ENCODE measurements around the gene TMEM108.
A peak's percentile ranks its signal among the peaks of the same experiment; 100 is the strongest.

The TMEM108 gene

DNA sequence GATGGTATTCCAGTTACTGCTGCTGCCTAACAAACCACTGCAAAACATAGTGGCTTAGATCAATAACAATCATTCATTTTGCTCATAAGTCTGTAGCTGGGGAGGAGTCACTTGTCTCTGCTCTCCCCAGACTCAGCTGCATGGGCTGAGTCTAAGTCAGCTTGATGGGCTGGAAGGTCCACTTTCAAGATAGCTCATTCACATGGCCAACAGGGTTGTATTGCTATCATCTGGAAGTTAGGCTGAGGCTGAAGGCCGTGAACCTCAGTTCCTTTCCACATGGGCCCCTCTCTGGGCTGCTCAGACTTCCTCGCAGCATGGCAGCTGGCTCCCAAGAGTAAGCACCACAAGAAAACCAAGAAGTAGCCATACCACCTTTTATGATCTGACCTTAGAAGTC is 333.0 kb downstream of the TMEM108 start:
- H3K36me3 Mint-ChIP-seq (ENCODE audit: low read depth), result no peaks in the 10 kb centered on the region

DNA sequence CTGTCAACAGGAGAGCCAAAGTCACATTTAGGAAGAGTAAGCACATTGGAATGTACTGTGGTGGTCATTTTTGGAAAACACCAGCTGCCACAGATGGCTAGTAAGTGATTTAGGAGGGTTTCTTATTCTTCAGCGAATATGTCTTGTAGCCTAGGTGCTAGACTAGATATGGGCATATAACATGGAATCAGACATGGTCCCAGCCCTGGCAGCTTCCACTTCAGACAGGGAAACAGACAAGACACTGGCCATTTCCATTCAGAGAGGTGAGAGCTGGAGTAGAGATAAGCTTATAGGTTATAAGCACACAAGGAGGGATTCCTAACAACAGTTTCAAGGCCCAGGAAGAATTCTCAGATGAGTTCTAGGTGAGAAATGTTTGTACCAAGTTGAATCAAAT is 333.5 kb downstream of the TMEM108 start:
- no peak overlapping the region for H3K27ac Mint-ChIP-seq
- no peaks in the 10 kb centered on the region for H3K36me3 Mint-ChIP-seq (ENCODE audit: low read depth)
- no peak for TF ChIP-seq CTCF (IDR thresholded peaks at IDR 0.05; ENCODE audit: unreplicated experiment in 3 of 3)
- no peaks in the 10 kb centered on the region for H3K9me3 Mint-ChIP-seq
- H3K4me1 Mint-ChIP-seq, result peaks cover 19% of the 10 kb centered on the region
- no peaks in the 10 kb centered on the region for H3K27me3 Mint-ChIP-seq (ENCODE audit: low read depth)
- no peak overlapping the region for H3K4me3 Mint-ChIP-seq

More for the DNA sequence above, 333.0 kb downstream of the TMEM108 start:
- no peak overlapping the region for H3K27ac Mint-ChIP-seq
- no peak for TF ChIP-seq CTCF (IDR thresholded peaks at IDR 0.05; ENCODE audit: unreplicated experiment in 3 of 3)
- peaks cover 19% of the 10 kb centered on the region for H3K4me1 Mint-ChIP-seq
- no peaks in the 10 kb centered on the region for H3K9me3 Mint-ChIP-seq
- H3K27me3 Mint-ChIP-seq (ENCODE audit: low read depth), result no peaks in the 10 kb centered on the region
- no peak overlapping the region for H3K4me3 Mint-ChIP-seq

GRCh38 chr3:133374708-133375402 is 336.7 kb downstream of the TMEM108 start:
- Mint-ChIP-seq H3K27ac (no peak overlapping the region), H3K27me3 (ENCODE audit: low read depth) (peaks cover 5% of the 10 kb centered on the region), H3K4me1 (peaks cover 12% of the 10 kb centered on the region), H3K9me3 (no peaks in the 10 kb centered on the region), H3K36me3 (ENCODE audit: low read depth) (no peaks in the 10 kb centered on the region), H3K4me3 (no peak overlapping the region)
- TF ChIP-seq CTCF (IDR thresholded peaks at IDR 0.05; ENCODE audit: unreplicated experiment in 3 of 3), result no peak

GRCh38 chr3:133375403-133375745 is 337.2 kb downstream of the TMEM108 start:
- H3K36me3 Mint-ChIP-seq (ENCODE audit: low read depth), result no peaks in the 10 kb centered on the region
- H3K9me3 Mint-ChIP-seq, result no peaks in the 10 kb centered on the region
- no peak overlapping the region for H3K27ac Mint-ChIP-seq
- H3K4me3 Mint-ChIP-seq, result no peak overlapping the region
- peaks cover 7% of the 10 kb centered on the region for H3K4me1 Mint-ChIP-seq
- H3K27me3 Mint-ChIP-seq (ENCODE audit: low read depth), result peaks cover 5% of the 10 kb centered on the region
- TF ChIP-seq CTCF (IDR thresholded peaks at IDR 0.05; ENCODE audit: unreplicated experiment in 3 of 3), result no peak

DNA sequence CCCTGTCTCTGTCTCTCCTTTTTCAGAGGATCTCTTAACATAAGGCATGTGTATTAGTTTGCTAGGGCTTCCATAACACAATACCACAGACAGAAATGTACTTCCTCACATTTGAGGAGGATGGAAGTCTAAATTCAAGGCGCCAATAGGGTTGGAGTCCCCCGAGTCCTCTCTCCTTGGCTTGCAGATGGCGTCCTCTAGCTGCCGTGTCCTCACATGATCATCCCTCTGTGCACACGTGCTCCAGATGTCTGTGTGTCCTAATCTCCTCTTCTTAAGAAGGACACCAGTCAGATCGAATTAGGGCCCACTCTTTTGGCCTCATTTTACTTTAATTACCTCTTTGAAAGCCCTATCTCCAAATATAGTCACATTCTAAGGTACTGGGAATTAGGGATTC is 338.6 kb downstream of the TMEM108 start:
- Mint-ChIP-seq H3K4me3 (no peak overlapping the region), H3K27me3 (ENCODE audit: low read depth) (peaks cover 7% of the 10 kb centered on the region), H3K36me3 (ENCODE audit: low read depth) (no peaks in the 10 kb centered on the region), H3K9me3 (no peaks in the 10 kb centered on the region), H3K27ac (no peak overlapping the region), H3K4me1 (peaks cover 6% of the 10 kb centered on the region)
- TF ChIP-seq CTCF (IDR thresholded peaks at IDR 0.05; ENCODE audit: unreplicated experiment in 3 of 3), result no peak

DNA sequence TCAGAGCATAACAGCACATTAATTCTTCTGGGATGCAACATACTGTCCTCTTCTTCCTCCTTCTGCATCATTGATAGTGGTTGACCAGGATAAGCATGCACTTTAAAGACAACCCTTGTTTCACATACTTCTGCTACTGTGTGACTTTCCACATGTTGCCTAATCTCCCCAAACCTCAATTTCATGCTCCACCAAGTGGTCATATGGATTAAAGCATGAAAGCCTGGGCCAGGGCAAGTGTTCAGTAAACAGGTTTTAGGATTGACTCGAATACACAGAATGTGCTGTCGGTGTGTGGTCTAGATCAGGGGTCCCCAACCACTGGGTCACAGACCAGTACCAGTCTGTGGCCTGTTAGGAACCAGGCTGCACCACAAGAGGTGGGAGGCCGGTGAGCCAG is 339.2 kb downstream of the TMEM108 start:
- TF ChIP-seq CTCF (IDR thresholded peaks at IDR 0.05; ENCODE audit: unreplicated experiment in 3 of 3), result peak; percentile 44 to 49 (median 45)

More for the DNA sequence above, 339.2 kb downstream of the TMEM108 start:
- H3K36me3 Mint-ChIP-seq (ENCODE audit: low read depth), result no peaks in the 10 kb centered on the region
- no peak overlapping the region for H3K4me3 Mint-ChIP-seq
- H3K27me3 Mint-ChIP-seq (ENCODE audit: low read depth), result peaks cover 9% of the 10 kb centered on the region
- no peaks in the 10 kb centered on the region for H3K9me3 Mint-ChIP-seq
- no peak overlapping the region for H3K27ac Mint-ChIP-seq
- peaks cover 6% of the 10 kb centered on the region for H3K4me1 Mint-ChIP-seq
